ENCODE measurements around the gene KANSL1. TPM values are rescaled to one million over a fixed set of nuclear protein-coding genes. Genes with fewer than 3 reads are reported as not detected.

The KANSL1 gene
- polyA plus RNA-seq, 1 of the 3 experiments (the other 2 are of a cell fraction): 10.0 TPM

GRCh38 chr17:46169913-46170638, 23.2 kb downstream of the KANSL1 start:
- Histone ChIP-seq H3K79me2 (ENCODE audit: insufficient read depth) (peaks cover 100% of the 10 kb centered on the region), H3K9me2 (no peaks in the 10 kb centered on the region), H3K4me2 (no peak overlapping the region), H3K9ac (no peak overlapping the region), H2AFZ (ENCODE audit: low read depth) (no peak overlapping the region), H3K4me1 (ENCODE audit: control insufficient read depth in 1 of 2, insufficient read depth in 2 of 2, low read depth in 1 of 2, low read length in 1 of 2) (peaks cover 6 to 21% of the 10 kb centered on the region in 2 experiments; a peak in 3 of 4 replicates), H4K20me1 (ENCODE audit: insufficient read depth) (peaks cover 100% of the 10 kb centered on the region), H3F3A (replicated peaks; ENCODE audit: insufficient read depth) (peaks cover 20% of the 10 kb centered on the region), H3K4me3 (ENCODE audit: low read depth in 2 of 2, low read length in 1 of 2) (no peak overlapping the region), H3K27me3 (ENCODE audit: insufficient read depth) (no peaks in the 10 kb centered on the region), H3K27ac (ENCODE audit: low read depth in 2 of 2, low read length in 1 of 2) (no peak overlapping the region), H3K36me3 (replicated peaks in 1 of 2; ENCODE audit: control insufficient read depth in 1 of 2, insufficient read depth in 2 of 2, low read length in 1 of 2) (peaks cover 41 to 61% of the 10 kb centered on the region in 2 experiments), H3K9me3 (no peaks in the 10 kb centered on the region)
- TF ChIP-seq MAX (IDR thresholded peaks at IDR 0.05; ENCODE audit: low read depth) (no peak), FOSL2 (IDR thresholded peaks at IDR 0.05; ENCODE audit: borderline replicate concordance, low read depth) (no peak), JUND (IDR thresholded peaks at IDR 0.05) (no peak), CHD2 (IDR thresholded peaks at IDR 0.05; ENCODE audit: low read length, partially characterized antibody) (no peak), EZH2phosphoT487 (IDR thresholded peaks at IDR 0.05; ENCODE audit: borderline replicate concordance, low read depth) (no peak), IRF3 (IDR thresholded peaks at IDR 0.05; ENCODE audit: low read depth, low read length) (no peak), NRF1 (IDR thresholded peaks at IDR 0.05; ENCODE audit: low read depth, low read length) (no peak), RCOR1 (IDR thresholded peaks at IDR 0.05; ENCODE audit: low read length) (no peak), SIN3A (IDR thresholded peaks at IDR 0.05; ENCODE audit: borderline replicate concordance, low read depth, low read length) (no peak), TCF12 (IDR thresholded peaks at IDR 0.05) (no peak), NFIC (IDR thresholded peaks at IDR 0.05; ENCODE audit: borderline replicate concordance) (no peak)
- CTCF ChIA-PET: interaction anchor here (0.6 to 1.7 kb wide), 2 partner anchors 23 to 126 kb away, joined by 3 to 4 read pairs; partner anchors contain the start of gene KANSL1
- DNase-seq: no peak
- WGBS (ENCODE audit: low lambda C conversion rate): 93% methylated on average over 9 of the region's 9 CpGs
- POLR2A ChIA-PET: no interaction called here

DNA sequence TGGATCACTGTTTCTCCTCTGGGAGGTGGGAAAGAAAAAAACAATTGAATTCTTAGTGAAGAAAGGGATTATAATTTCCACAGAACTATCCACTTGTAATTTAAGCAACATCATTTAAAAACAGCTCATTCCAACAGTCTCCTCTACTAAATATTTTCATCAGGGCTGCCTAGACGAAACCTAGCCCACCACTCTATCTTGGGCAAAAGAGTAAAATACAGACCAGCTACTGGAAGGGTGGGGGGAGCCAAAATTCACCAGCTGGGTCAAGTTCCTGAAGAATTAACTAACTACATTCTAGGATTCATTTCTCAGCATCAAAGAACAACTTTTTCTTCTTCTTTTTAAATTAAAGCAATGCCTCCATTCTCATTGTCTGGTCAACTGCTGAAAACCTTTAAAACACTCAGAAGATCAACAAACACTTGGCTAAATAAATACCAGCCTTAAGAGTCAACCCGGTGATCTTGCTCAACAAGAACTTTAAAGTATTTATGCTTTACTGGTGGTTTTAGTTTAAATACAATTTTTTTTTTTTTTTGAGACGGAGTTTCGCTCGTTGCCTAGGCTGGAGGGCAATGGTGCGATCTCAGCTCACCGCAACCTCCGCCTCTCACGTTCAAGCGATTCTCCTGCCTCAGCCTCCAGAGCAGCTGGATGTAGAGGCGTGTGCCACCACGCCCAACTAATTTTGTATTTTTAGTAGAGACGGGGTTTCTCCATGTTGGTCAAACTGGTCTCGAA, 25.2 kb downstream of the KANSL1 start:
- no peaks in the 10 kb centered on the region for H3K27me3 ChIP-seq (ENCODE audit: insufficient read depth)
- H4K20me1 ChIP-seq (ENCODE audit: insufficient read depth): peaks cover 100% of the 10 kb centered on the region
- no peaks in the 10 kb centered on the region for H3K9me3 ChIP-seq
- no peak for TF ChIP-seq YY1 (IDR thresholded peaks at IDR 0.05; ENCODE audit: low read depth)
- no peak for TF ChIP-seq GABPA (IDR thresholded peaks at IDR 0.05; ENCODE audit: low read depth)
- no peak for DNase-seq
- no peaks in the 10 kb centered on the region for H3K9me2 ChIP-seq
- H3K79me2 ChIP-seq (ENCODE audit: insufficient read depth): peaks cover 100% of the 10 kb centered on the region
- peaks cover 20% of the 10 kb centered on the region for H3F3A ChIP-seq (replicated peaks; ENCODE audit: insufficient read depth)
- H3K4me1 ChIP-seq (ENCODE audit: control insufficient read depth in 1 of 2, insufficient read depth in 2 of 2, low read depth in 1 of 2, low read length in 1 of 2): peaks cover 6 to 21% of the 10 kb centered on the region in 2 experiments; a peak in 3 of 4 replicates
- H3K36me3 ChIP-seq (replicated peaks in 1 of 2; ENCODE audit: control insufficient read depth in 1 of 2, insufficient read depth in 2 of 2, low read length in 1 of 2): peaks cover 44 to 56% of the 10 kb centered on the region in 2 experiments
- 89% methylated on average over 14 of the region's 14 CpGs for WGBS (ENCODE audit: low lambda C conversion rate)
- H3K9ac ChIP-seq: 0 out of 2 replicates have a peak overlapping the region, but pooled peaks have one; percentile 1
- peak overlapping the region in 1 of 2 experiments; percentile 9; a peak in 1 of 4 replicates for H3K4me3 ChIP-seq (ENCODE audit: low read depth in 2 of 2, low read length in 1 of 2)
- H3K27ac ChIP-seq (ENCODE audit: low read depth in 2 of 2, low read length in 1 of 2): peak overlapping the region in 1 of 2 experiments; percentile 28; a peak in 2 of 4 replicates
- ChIA-PET CTCF (interaction anchor here (0.7 to 1.6 kb wide), 3 partner anchors 10 to 127 kb away, joined by 3 to 4 read pairs (median 4); no protein-coding TSS in a partner anchor), POLR2A (no interaction called here)
- peak overlapping the region; percentile 13; the same call in 1 of the 2 replicates for H3K4me2 ChIP-seq
- no peak overlapping the region for H2AFZ ChIP-seq (ENCODE audit: low read depth)
